HepG2 (cell line): ENCODE measurements around the gene BCL7A. TPM values are rescaled to one million over a fixed set of nuclear protein-coding genes. Genes with fewer than 3 reads are reported as not detected.

Experiments
- ATAC-seq: fragments of 200-7000 bp; cut with Tn5 transposase; 3 replicates; pipeline ENCODE4 v1.9.1; 2020; ENCODE audit warnings: mild to moderate bottlenecking, moderate library complexity
- BruUV-seq: library from RNA; stranded (reverse); fragments of 400-500 nt; replicated peaks from 2 replicates; lab custom pipeline; 2021; lab: Mats Ljungman, UMichigan
- CTCF ChIA-PET: fragments of 300-600 bp; formaldehyde crosslinking; extraction: SDS; loops from one replicate; lab custom pipeline; 2021; ENCODE audit warnings: low total read pairs, inconsistent platforms, low intra/inter-chr PET ratio; lab: Yijun Ruan, JAX
- POLR2A ChIA-PET: fragments of 350-600 bp; sonication (Branson Sonifier 250); formaldehyde crosslinking; loops from one replicate; lab custom pipeline; 2020; ENCODE audit warnings: antibody characterized with exemption, inconsistent platforms; lab: Yijun Ruan, JAX
- DNase-seq: peaks from one replicate; pipeline ENCODE4 v3.0.0-alpha.2; 2015; ENCODE audit warnings: low spot score
- FAIRE-seq: peaks from 3 replicates; lab custom pipeline; 2011; peaks lifted over from hg19 to GRCh38; lab: Jason Lieb, UNC
- H2AFZ ChIP-seq: one replicate; pipeline ENCODE4 v1.6.1; 2011; ENCODE audit warnings: low read length, inconsistent platforms
- H3K27ac ChIP-seq: fragments of 300-600 bp; 3 replicates; pipeline ENCODE4 v1.8.0; 2011; ENCODE audit warnings: mixed run types, mild to moderate bottlenecking, mixed read lengths, low read length, inconsistent platforms; ENCODE audit not compliant: insufficient read depth; ENCODE audit errors: extremely low read length
- H3K27me3 ChIP-seq, 2 experiments: fragments of 200-600 bp in 1 of 2; 2 replicates in 1 of 2; 3 replicates in 1 of 2; pipeline versions ENCODE4 v1.6.0 to v1.8.0; 2011; ENCODE audit warnings: low read length in 2 of 2, mild to moderate bottlenecking in 2 of 2, moderate library complexity in 2 of 2, inconsistent platforms in 1 of 2; ENCODE audit not compliant: insufficient read depth in 2 of 2, control insufficient read depth in 1 of 2
- H3K36me3 ChIP-seq, 2 experiments: fragments of 200-600 bp in 1 of 2; replicated peaks in 1 of 2; 2 replicates in 1 of 2; 3 replicates in 1 of 2; pipeline versions ENCODE4 v1.5.1 to v1.8.0; 2011; ENCODE audit warnings: low read length in 2 of 2, inconsistent platforms in 1 of 2; ENCODE audit not compliant: insufficient read depth in 2 of 2, control insufficient read depth in 1 of 2
- H3K4me1 ChIP-seq: 2 replicates; pipeline ENCODE4 v1.5.1; 2012; ENCODE audit warnings: low read length, inconsistent platforms; ENCODE audit not compliant: insufficient read depth
- H3K4me2 ChIP-seq: 2 replicates; pipeline ENCODE4 v1.6.0; 2011; ENCODE audit warnings: low read depth, low read length, inconsistent platforms
- H3K4me3 ChIP-seq, 3 experiments: fragments of 200-600 bp in 1 of 3; sonication (generic), shearing (Covaris generic) in 1 of 3; replicated peaks in 1 of 3; 2 replicates each; pipeline ENCODE4 v1.5.1; 2011 to 2016; ENCODE audit warnings: low read length in 3 of 3, inconsistent platforms in 2 of 3, low read depth in 2 of 3, mild to moderate bottlenecking in 2 of 3, control low read depth in 1 of 3, mixed read lengths in 1 of 3; ENCODE audit not compliant: insufficient read depth in 1 of 3
- H3K79me2 ChIP-seq: one replicate; pipeline ENCODE4 v1.6.1; 2011; ENCODE audit warnings: low read length, inconsistent platforms; ENCODE audit not compliant: insufficient read depth
- H3K9ac ChIP-seq: 2 replicates; pipeline ENCODE4 v1.6.0; 2011; ENCODE audit warnings: mild to moderate bottlenecking, low read depth, low read length, inconsistent platforms; ENCODE audit not compliant: insufficient read depth
- H3K9me3 ChIP-seq: 2 replicates; pipeline ENCODE4 v1.5.1; 2012; ENCODE audit warnings: mild to moderate bottlenecking, low read length
- H4K20me1 ChIP-seq: 2 replicates; pipeline ENCODE4 v1.6.0; 2011; ENCODE audit warnings: inconsistent platforms, mild to moderate bottlenecking, low read length, moderate library complexity; ENCODE audit not compliant: insufficient read depth
- MAFK ChIP-seq, 2 experiments: IDR thresholded peaks in 1 of 2; conservative IDR thresholded peaks in 1 of 2; 2 replicates each; pipeline ENCODE4 v1.6.1; 2011; ENCODE audit warnings: improper control_type of control experiment in 2 of 2, low read length in 2 of 2
- TBP ChIP-seq: sonication (generic); formaldehyde crosslinking; IDR thresholded peaks from 2 replicates; pipeline ENCODE4 v1.5.0; 2020; ENCODE audit warnings: missing genetic modification reagents
- TCF12 ChIP-seq, 2 experiments: fragments of 450-650 bp in 1 of 2; sonication (generic) in 1 of 2; formaldehyde crosslinking in 1 of 2; IDR thresholded peaks; 2 replicates each; pipeline versions ENCODE4 v1.6.1 to v1.8.0; 2017 to 2022; ENCODE audit warnings: antibody characterized with exemption in 1 of 2, mild to moderate bottlenecking in 1 of 2, missing genetic modification reagents in 1 of 2, moderate library complexity in 1 of 2
- THAP11 ChIP-seq: IDR thresholded peaks from 2 replicates; pipeline ENCODE4 v1.6.1; 2016; ENCODE audit warnings: missing biosample characterization, missing genetic modification reagents
- ZNF460 ChIP-seq: sonication (generic); formaldehyde crosslinking; IDR thresholded peaks from 2 replicates; pipeline ENCODE4 v1.5.1; 2020; ENCODE audit warnings: missing genetic modification reagents, mild to moderate bottlenecking, borderline replicate concordance
- WGBS: methylation state at CpG from one replicate; pipeline ENCODE4 v1.1.6; 2017; ENCODE audit warnings: low lambda C conversion rate; 5-methylcytosine and 5-hydroxymethylcytosine counted together
- in situ Hi-C: cut with HindIII; loops from 2 replicates; pipeline ENCODE4 v1.10.0; 2017; ENCODE audit warnings: low pct_unique_long_range_greater_than_20kb; ENCODE audit not compliant: extremely low pct_ligation_motif_present
- intact Hi-C: fragments of 100-400 bp; cut with micrococcal nuclease; formaldehyde crosslinking; loops from one replicate; pipeline ENCODE4 v1.10.0; 2022; ENCODE audit not compliant: unreplicated experiment
- polyA plus RNA-seq, 8 experiments: library from polyadenylated mRNA; depleted of rRNA in 3 of 8; stranded (reverse) in 7 of 8; unstranded in 1 of 8; fragments of >200 nt; fragmentation: Illumina TruSeq in 4 of 8; extraction: Trizol in 4 of 8; gene quantifications; 2 replicates each; pipeline versions ENCODE4 v1.2.1 to v1.2.3, GENCODE V29; 2011 to 2016; ENCODE audit warnings: low read depth in 4 of 8, missing spikeins in 1 of 8, mixed read lengths in 1 of 8; ENCODE audit not compliant: insufficient read depth in 1 of 8
- total RNA-seq, 5 experiments: library from RNA; depleted of rRNA; stranded (reverse); fragments of >200 nt; fragmentation: Illumina TruSeq; extraction: Trizol; gene quantifications; 2 replicates each; pipeline ENCODE4 v1.2.3, GENCODE V29; 2016; ENCODE audit warnings: low read depth in 1 of 5

Gene BCL7A
- total and polyA plus RNA-seq, 2 of the 13 experiments (the other 11 are each of a cell fraction or from before 2014, with no cell fraction given) = 4.1 to 6.2 TPM

DNA sequence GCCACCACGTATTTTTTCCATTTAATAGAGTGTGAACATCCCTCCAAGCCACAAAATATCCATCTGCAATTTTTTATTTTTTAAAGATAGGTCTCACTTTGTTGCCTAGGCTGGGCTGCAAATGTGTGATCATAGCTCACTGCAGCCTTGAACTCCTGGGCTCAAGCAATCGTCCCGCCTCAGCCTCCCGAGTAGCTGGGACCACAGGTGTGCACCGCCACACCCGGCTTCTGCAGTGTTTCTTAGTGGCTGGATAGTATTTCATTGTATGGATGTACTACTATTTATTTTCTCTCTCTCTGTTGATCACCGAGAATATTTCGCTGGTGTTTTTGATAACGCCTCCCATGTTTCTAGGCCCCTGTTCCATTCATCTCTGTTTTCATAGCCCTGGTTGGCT is 74.3 kb downstream of the BCL7A start:
- 89% methylated on average over 8 of the region's 9 CpGs for WGBS
- H3K27me3 ChIP-seq = no peaks in the 10 kb centered on the region
- POLR2A ChIA-PET = interaction anchor here (0.9 to 2.5 kb wide), 2 partner anchors 15 to 33 kb away, joined by 3 to 9 read pairs; no protein-coding TSS in a partner anchor
- no peak overlapping the region for H3K27ac ChIP-seq
- no peaks in the 10 kb centered on the region for H3K9me3 ChIP-seq
- H3K36me3 ChIP-seq = no peaks in the 10 kb centered on the region
- in situ Hi-C loops (no loop called here), intact Hi-C loops (no loop called here)
- ATAC-seq (no peak), DNase-seq (no peak), FAIRE-seq (no peak)
- BruUV-seq = no TSS peak
- H3K9ac ChIP-seq = no peak overlapping the region
- no peak overlapping the region for H3K4me3 ChIP-seq
- TF ChIP-seq THAP11 (CRISPR knock-in tag) = no peak
- TF ChIP-seq TCF12 (IDR thresholded peaks at IDR 0.05) = no peak
- TF ChIP-seq TCF12 (CRISPR knock-in tag; IDR thresholded peaks at IDR 0.05) = no peak
- TF ChIP-seq ZNF460 = peak; percentile 67; the same call in 1 of the 2 replicates
- peaks cover 22% of the 10 kb centered on the region for H3K79me2 ChIP-seq
- CTCF ChIA-PET = no interaction called here
- no peak overlapping the region for H3K4me2 ChIP-seq
- H3K4me1 ChIP-seq = peaks cover 56% of the 10 kb centered on the region
- no peak overlapping the region for H2AFZ ChIP-seq
- H4K20me1 ChIP-seq = peaks cover 24% of the 10 kb centered on the region; the same call in 1 of the 2 replicates

- H2AFZ ChIP-seq = no peak overlapping the region
- in situ Hi-C loops (no loop called here), intact Hi-C loops (no loop called here)
- ATAC-seq (no peak), DNase-seq (no peak), FAIRE-seq (no peak)
- H3K27me3 ChIP-seq = no peaks in the 10 kb centered on the region
- WGBS = 76% methylated on average over 11 of the region's 20 CpGs
- H3K4me1 ChIP-seq = peaks cover 56% of the 10 kb centered on the region
- peaks cover 24% of the 10 kb centered on the region; the same call in 1 of the 2 replicates for H4K20me1 ChIP-seq
- H3K27ac ChIP-seq = no peak overlapping the region
- no peaks in the 10 kb centered on the region for H3K36me3 ChIP-seq
- H3K4me2 ChIP-seq = no peak overlapping the region
- no peak overlapping the region for H3K9ac ChIP-seq
- H3K79me2 ChIP-seq = peaks cover 22% of the 10 kb centered on the region
- ChIA-PET CTCF (no interaction called here), POLR2A (interaction anchor here (2.5 kb wide), 1 partner anchor 15 kb away, joined by 9 read pairs; no protein-coding TSS in a partner anchor)
- no peaks in the 10 kb centered on the region for H3K9me3 ChIP-seq
- TF ChIP-seq MAFK (conservative IDR thresholded peaks at IDR 0.05 in 1 of 2, IDR thresholded peaks at IDR 0.05 in 1 of 2; ENCODE audit: low read length in 2 of 2) = peak in 1 of 2 experiments; percentile 32; a peak in 1 of 4 replicates
- no peak for TF ChIP-seq TBP (CRISPR knock-in tag)
- no peak overlapping the region for H3K4me3 ChIP-seq
- BruUV-seq = no TSS peak
Observed at GRCh38 chr12:122096591-122097149, 75.0 kb downstream of the BCL7A start.
